ENCODE measurements around the gene ADORA2A.
"Not testable (repeated sequence)": the region's sequence is repeated elsewhere in the genome, so short reads cannot be mapped to it uniquely, and the experiment has no call there.

ADORA2A gene

GRCh38 chr22:24485608-24486007 is 58.2 kb downstream of the ADORA2A start:
- TF ChIP-seq CTCF (IDR thresholded peaks at IDR 0.05; ENCODE audit: borderline replicate concordance, insufficient read depth, low read depth, low read length): no peak
- H3K4me3 ChIP-seq (ENCODE audit: low read depth, low read length): no peak overlapping the region

GRCh38 chr22:24486501-24486921 is 59.1 kb downstream of the ADORA2A start:
- TF ChIP-seq CTCF (IDR thresholded peaks at IDR 0.05; ENCODE audit: borderline replicate concordance, insufficient read depth, low read depth, low read length): no peak
- H3K4me3 ChIP-seq (ENCODE audit: low read depth, low read length): no peak overlapping the region

DNA sequence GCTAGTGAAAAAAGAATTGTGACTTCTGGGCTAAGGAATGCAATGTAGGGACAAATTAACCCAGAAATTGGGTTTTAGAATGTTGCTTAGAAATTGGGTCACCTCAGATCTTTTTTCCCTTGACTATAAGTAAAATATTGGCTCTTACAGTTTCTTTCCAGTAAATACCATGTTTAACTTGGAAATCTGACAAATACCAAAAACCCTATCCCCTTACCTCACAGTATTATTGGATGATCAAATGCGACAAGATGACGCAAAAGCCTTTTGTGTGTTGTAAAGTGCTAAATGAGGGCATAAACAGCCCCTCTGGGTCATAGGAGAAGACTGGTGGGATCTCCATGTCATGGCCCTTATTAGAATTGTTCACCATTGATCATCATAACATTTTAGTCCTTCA is 61.6 kb downstream of the ADORA2A start:
- no peak for TF ChIP-seq CTCF (IDR thresholded peaks at IDR 0.05; ENCODE audit: borderline replicate concordance, insufficient read depth, low read depth, low read length)
- H3K4me3 ChIP-seq (ENCODE audit: low read depth, low read length): no peak overlapping the region

- H3K4me3 ChIP-seq (ENCODE audit: low read depth, low read length): not testable (repeated sequence)
These were observed 62.0 kb downstream of the ADORA2A start for GRCh38 chr22:24489434-24489833.

Data from GM12875 (cell line).